Bronchial epithelial cell (primary cell): ENCODE measurements around the gene EIF2B2. TPM values are rescaled to one million over a fixed set of nuclear protein-coding genes. Genes with fewer than 3 reads are reported as not detected.

Experiments used
- DNase-seq: peaks from one replicate; pipeline ENCODE4 v3.0.0-alpha.2; 2010; ENCODE audit warnings: low read depth
- FAIRE-seq: peaks from 2 replicates; lab custom pipeline; 2011; peaks lifted over from hg19 to GRCh38; lab: Jason Lieb, UNC
- H3K27me3 ChIP-seq: 2 replicates; pipeline ENCODE4 v1.5.1; 2011; ENCODE audit warnings: low read length; ENCODE audit not compliant: control insufficient read depth, insufficient read depth
- H3K36me3 ChIP-seq: 2 replicates; pipeline ENCODE4 v1.5.1; 2011; ENCODE audit warnings: low read length; ENCODE audit not compliant: control insufficient read depth, insufficient read depth
- H3K4me3 ChIP-seq: 2 replicates; pipeline ENCODE4 v1.5.1; 2011; ENCODE audit warnings: mild to moderate bottlenecking, low read depth, low read length, control low read depth
- total RNA-seq: library from RNA; depleted of rRNA; stranded (reverse); fragments of >200 nt; gene quantifications from 2 replicates; pipeline ENCODE4 v1.2.1, GENCODE V29; 2014
- TF ChIP-seq, protein P1 (sequence below): IDR thresholded peaks from 2 replicates; pipeline ENCODE4 v1.5.1; 2011; ENCODE audit warnings: mild to moderate bottlenecking, moderate library complexity, low read length, control low read depth, inconsistent platforms; ENCODE audit not compliant: insufficient read depth, severe bottlenecking

The EIF2B2 gene
- total RNA-seq = 60.6 and 83.7 TPM in 2 replicates

DNA sequence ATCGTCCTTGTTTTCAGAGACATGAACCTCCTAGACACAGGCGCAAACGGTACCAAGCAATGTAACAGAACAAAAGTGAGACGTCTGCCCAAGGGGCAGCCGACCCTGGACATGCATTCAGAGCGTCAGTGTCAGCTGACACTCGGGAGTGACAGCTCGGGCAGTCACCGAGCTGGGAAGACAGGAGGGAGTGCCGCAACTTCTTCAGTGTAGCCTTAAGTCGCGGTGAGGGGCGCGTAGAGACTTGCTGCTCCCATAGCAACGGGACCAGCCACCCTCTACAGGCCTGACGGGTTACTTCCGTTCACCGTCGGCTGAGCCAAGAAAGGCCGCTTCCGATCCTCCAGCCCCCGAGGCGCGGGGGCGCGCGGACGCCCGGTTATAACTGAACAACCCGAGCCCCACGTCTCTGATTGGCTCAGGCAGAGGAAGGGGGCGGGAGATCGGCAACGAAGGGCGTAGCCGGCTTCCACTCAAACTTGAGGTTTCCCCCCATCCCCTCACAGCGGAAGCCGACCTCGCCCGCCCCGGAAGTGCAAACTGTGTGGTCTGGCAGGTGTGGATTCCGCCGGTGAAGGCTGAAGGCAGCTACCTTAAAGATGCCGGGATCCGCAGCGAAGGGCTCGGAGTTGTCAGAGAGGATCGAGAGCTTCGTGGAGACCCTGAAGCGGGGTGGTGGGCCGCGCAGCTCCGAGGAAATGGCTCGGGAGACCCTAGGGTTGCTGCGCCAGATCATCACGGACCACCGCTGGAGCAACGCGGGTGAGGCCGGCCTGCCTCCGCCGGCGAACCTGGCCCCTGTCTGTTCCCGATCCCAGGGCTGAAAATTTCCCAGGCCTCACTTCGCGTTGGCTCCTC, at the start of gene EIF2B2:
Gene EIF2B2, plus strand, starts transcription at position 530 of the 858 bp plus-strand sequence. Its CDS starts 70 bp downstream, at position 600.
- peaks cover 13% of the 10 kb centered on the region for H3K36me3 ChIP-seq
- H3K4me3 ChIP-seq = peak within 1 kb of the TSS; percentile 88
- TF ChIP-seq, protein P1, sequence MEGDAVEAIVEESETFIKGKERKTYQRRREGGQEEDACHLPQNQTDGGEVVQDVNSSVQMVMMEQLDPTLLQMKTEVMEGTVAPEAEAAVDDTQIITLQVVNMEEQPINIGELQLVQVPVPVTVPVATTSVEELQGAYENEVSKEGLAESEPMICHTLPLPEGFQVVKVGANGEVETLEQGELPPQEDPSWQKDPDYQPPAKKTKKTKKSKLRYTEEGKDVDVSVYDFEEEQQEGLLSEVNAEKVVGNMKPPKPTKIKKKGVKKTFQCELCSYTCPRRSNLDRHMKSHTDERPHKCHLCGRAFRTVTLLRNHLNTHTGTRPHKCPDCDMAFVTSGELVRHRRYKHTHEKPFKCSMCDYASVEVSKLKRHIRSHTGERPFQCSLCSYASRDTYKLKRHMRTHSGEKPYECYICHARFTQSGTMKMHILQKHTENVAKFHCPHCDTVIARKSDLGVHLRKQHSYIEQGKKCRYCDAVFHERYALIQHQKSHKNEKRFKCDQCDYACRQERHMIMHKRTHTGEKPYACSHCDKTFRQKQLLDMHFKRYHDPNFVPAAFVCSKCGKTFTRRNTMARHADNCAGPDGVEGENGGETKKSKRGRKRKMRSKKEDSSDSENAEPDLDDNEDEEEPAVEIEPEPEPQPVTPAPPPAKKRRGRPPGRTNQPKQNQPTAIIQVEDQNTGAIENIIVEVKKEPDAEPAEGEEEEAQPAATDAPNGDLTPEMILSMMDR = no peak
- FAIRE-seq (no peak), DNase-seq (peak; percentile 97)
- H3K27me3 ChIP-seq = no peaks in the 10 kb centered on the region

DNA sequence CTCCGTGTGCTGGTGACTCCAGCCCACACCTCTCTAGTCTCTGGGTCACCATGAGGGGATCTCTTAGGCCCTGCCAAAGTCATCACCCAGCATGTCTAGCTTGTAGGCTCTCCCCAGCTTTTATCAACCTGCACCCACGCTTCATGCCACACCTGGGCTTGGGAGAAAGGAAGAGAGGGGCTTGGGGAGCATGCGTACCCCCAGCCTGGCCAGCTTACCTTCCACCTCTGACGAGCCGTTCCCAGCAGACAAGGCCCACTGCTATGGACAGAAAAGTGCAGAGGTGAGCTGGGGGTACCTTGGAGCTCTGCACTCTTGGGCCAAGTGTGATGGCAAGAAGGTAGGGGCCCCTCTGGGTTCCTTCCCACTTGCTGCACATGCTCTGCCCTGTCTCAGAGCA, 49.0 kb upstream of the EIF2B2 start:
- TF ChIP-seq, protein P1 = no peak
- no peaks in the 10 kb centered on the region for H3K27me3 ChIP-seq
- FAIRE-seq (no peak), DNase-seq (no peak)
- peak overlapping the region; percentile 64 for H3K4me3 ChIP-seq
- peaks cover 9% of the 10 kb centered on the region for H3K36me3 ChIP-seq

DNA sequence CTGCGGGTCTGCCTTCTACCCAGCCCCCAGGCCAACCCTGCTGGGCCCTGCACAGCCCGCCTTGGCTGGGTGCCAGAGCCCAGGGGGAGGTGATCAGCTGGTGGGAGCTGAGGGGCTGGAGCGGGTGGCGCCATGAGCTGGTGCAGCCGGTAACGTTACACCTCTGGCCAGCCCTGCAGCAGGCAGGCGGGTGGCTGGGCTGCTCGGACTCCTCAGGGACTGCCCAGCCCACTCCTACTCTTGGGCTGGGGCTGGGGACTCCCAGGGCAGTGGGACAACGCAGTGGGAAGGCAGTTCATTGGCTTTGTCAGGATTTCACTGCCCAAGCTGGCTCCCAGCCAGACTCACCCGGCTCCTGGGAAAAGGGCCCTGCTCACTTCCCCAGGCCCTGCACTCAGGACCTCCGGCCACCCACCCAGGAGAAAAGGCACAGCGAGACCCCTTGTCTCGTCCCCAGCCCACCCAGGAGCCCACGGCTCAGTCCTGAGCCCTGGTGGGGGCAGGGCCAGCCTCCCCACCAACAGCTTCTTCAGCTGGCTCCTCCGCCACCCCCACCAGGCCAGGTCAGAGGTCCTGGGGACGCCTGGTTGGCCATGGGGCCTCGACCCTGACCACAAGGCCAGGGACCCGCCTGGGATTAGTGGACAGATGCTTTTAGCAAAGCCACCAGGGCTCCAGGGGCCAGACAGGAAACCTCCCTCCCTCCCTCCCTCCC, 48.3 kb upstream of the EIF2B2 start:
- TF ChIP-seq, protein P1 = no peak
- H3K36me3 ChIP-seq = peaks cover 8% of the 10 kb centered on the region
- H3K4me3 ChIP-seq = peak overlapping the region; percentile 64
- DNase-seq (no peak), FAIRE-seq (no peak)
- H3K27me3 ChIP-seq = no peaks in the 10 kb centered on the region

DNA sequence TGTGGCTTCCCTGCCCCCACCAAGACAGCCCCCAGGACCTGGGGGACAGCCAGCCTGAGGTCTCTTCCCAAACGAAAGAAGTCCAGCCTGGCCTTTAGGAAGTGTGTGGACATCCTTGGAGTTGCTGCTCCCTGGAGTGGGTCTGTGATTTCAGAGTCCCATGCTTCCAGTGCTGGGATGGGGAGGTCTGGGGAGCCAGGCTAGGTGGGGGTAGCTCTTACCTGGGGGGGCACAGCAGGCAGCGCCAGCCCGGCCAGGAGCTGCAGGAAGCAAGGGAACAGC, 47.8 kb upstream of the EIF2B2 start:
- TF ChIP-seq, protein P1 = no peak
- peaks cover 5% of the 10 kb centered on the region for H3K36me3 ChIP-seq
- no peaks in the 10 kb centered on the region for H3K27me3 ChIP-seq
- H3K4me3 ChIP-seq = peak overlapping the region; percentile 64
- DNase-seq = no peak
- FAIRE-seq = no peak

DNA sequence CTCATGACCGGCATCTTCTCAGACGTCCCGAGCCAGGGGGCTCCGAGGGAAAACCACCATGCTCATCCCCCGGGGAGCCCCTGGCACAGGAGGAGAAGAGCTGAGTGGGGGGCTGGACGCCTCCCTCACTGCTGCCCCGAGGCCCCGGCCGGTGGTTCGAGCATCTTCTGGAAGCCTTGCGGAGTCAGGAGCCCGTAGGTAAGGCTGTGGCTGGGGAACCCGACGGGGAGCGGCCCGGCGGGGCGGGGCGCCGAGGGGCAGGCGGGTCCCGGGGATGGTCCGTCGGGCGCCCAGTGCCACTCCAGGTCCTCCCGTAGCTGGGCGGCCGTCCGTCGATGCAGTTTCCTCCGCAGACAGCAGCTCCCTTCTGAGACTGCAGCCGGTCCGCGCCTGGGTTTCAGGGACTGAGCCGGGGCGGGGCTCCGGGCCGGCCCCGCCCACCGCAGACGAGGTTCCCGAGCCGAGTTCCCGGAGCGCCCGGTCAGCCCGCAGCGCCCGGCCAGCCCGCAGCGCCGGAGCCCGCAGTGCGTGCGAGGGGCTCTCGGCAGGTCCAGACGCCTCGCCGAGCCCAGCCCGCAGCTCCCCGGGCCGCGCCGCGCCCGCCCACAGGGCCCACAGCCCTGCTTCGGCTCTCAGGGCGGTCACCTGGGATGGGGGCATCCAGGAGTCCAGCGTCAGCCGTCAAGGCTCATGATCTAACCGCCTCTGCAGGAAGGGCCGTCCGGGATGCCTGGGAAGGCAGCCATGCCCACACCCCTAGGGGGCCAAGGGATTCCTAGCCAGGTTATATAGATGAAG, 47.3 kb upstream of the EIF2B2 start, which contains the start of gene PGF:
Gene PGF, minus strand, starts transcription at position 369 of the 798 bp plus-strand sequence. Its CDS starts 355 bp downstream, at position 14.
- FAIRE-seq (no peak), DNase-seq (peak; percentile 44)
- H3K36me3 ChIP-seq = peaks cover 3% of the 10 kb centered on the region
- peak within 1 kb of the TSS; percentile 64 for H3K4me3 ChIP-seq
- TF ChIP-seq, protein P1 = no peak
- no peaks in the 10 kb centered on the region for H3K27me3 ChIP-seq
